ENCODE results near the gene SAXO2. TPM values are rescaled to one million over a fixed set of nuclear protein-coding genes. Genes with fewer than 3 reads are reported as not detected.
"Not testable (repeated sequence)": the region's sequence is repeated elsewhere in the genome, so short reads cannot be mapped to it uniquely, and the experiment has no call there.

SAXO2 gene, protein sequence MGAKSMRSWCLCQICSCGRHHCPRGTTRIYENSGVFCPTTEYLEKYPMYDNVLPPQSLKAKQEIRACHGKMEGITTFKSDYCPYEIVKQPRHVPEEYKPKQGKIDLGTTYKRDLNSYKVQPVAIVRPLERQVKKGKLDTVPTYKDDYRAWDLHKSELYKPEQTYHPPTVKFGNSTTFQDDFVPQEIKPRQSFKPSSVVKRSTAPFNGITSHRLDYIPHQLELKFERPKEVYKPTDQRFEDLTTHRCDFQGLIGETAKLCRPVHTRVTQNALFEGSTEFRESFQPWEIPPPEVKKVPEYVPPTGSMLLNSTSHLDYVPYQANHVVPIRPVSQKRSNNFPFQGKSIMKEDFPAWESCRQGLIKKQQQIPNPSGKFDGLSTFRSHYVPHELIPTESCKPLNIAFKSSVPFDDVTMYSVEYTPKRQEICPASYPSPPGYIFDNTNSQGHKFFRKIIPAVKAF
- 0.12 and 0.49 TPM in 2 replicates for total RNA-seq

DNA sequence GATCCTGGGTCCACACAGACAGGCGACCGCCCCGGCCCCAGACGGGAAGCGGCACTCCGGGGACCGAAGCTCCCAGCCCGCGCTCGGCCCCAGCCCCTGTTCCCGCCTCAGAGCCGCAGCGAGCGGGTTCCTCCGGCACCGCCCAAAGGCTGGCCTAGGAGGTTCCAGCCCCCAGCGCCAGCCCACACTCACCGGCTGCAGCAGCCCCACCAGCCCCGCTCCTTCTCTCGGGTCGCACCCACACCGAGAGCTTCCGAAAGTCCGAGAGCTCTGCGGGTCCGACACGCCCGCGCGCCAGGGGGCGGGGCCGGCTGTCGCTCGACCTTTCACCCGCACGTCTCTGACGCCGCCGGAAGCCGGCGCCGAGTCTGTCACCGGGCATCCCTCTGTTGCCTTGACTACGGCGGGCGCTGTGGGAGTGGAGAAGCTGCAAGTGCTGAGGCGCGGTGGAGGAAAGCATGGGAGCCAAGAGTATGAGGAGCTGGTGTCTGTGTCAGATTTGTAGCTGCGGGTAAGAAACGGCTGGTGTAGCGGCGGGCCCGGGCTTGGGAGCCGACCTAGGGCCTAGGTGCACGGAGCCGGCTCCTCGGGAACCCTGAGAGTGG is at the start of gene SAXO2, which contains the start of gene EFL1:
Gene SAXO2, plus strand, starts transcription at position 397 of the 605 bp plus-strand sequence. Its CDS starts 62 bp downstream, at position 459.
Gene EFL1, minus strand, starts transcription at position 313 of the 605 bp plus-strand sequence. CDS start 956 bp downstream, outside the sequence.
- intact Hi-C loops (cut with micrococcal nuclease): loop anchor here (1.0 to 10.0 kb wide), 9 partner anchors 24 to 1274 kb away; partner anchors contain the start of genes MESD, MEX3B, RAMAC and RPS17

DNA sequence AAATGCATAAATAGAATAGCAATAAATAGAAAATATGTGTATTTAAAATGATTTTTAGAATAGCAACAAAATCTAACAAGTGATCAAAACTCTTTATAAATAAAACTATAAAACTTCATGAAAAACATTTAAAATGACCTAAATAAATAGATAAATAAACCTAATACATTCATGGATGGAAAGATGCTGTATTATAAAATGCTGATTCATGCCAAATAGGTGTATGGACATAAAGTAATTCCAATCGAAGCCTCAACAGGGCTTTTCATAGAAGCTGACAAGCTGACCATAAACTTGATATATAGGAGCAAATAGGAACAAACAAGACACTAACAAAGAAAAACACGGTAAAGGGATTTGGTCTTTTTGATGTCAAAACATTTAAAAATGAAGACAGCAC is 46.5 kb upstream of the SAXO2 start:
- intact Hi-C loops (cut with micrococcal nuclease): not testable (repeated sequence)

DNA sequence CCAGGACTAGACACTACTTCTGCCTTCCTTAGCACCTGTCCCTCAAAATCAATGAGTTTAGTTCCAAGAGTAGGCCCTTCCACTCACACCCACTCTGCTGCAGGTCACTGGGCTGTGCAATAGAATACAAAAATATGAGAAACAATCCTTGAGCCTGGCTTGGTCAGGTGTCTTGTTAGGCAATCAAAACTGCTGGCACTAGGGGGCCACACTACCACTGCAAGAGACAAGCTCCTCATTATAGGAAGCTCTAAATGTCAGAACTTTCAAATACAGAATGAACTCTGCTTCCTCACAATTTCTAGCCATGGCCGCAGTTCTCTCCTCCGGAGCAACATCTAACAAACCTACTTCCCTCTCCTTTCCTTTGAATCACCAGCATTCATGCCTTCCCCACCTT is 41.1 kb upstream of the SAXO2 start:
- intact Hi-C loops (cut with micrococcal nuclease): not testable (repeated sequence)

DNA sequence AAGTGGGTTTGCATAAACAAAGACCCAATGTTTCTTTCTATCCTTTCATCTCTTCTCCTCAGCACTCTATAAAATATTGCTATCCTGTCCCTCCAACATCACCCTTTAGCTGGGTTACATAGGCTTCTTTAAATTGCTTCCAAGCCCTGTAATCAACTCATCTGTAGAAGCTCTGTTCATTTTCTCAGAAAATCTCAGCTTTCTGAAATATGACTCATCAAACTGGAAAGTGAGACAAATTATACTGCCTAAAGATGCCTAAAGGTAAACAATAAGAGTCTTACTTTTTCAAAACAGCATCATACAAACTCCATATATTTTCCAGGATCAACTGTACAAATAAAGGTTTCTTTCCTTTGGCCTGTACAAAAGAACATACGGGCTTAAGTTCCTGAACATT is 33.9 kb upstream of the SAXO2 start:
- intact Hi-C loops (cut with micrococcal nuclease): no loop called here

DNA sequence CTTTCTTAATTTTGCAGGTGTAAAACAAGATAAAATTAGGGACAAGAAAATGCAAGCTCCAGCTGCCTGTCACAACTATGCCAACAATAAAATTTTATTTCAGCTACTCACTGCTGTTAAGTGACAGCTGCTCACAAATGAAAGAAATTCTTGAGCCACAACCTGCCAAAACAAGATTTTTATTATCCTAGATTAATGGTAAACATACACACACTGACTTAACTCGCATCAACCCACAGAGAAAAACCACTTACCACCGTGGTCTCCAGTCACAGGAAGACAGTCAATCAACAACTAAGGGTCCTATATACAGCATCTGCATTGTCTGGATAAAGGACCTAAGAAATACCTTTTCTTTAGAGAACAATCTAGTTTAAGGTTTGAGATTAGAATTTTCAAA is 31.4 kb upstream of the SAXO2 start:
- intact Hi-C loops (cut with micrococcal nuclease): loop anchor here (10.0 kb wide), 1 partner anchor 1874 kb away; no protein-coding TSS in a partner anchor

DNA sequence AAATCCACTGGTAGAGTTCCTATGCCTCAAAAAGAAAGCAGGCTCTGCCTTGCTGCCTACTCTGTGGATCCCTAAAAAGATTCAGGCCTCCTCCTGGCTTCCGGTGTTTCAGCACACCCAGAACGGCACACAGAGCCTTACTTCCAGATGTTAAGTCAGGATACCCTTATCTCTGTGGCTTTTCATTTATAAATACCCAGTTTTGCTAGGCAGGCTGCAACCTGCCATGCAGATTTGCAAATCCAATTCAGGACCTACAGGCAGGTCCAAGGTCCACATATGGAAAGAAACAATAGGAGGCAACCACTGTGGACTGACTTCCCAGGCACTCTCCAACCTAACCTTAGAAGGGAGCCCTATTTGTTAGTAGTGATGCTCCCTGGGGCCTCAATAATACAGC is 30.8 kb upstream of the SAXO2 start:
- intact Hi-C loops (cut with micrococcal nuclease): loop anchor here (10.0 kb wide), 1 partner anchor 1873 kb away; no protein-coding TSS in a partner anchor

DNA sequence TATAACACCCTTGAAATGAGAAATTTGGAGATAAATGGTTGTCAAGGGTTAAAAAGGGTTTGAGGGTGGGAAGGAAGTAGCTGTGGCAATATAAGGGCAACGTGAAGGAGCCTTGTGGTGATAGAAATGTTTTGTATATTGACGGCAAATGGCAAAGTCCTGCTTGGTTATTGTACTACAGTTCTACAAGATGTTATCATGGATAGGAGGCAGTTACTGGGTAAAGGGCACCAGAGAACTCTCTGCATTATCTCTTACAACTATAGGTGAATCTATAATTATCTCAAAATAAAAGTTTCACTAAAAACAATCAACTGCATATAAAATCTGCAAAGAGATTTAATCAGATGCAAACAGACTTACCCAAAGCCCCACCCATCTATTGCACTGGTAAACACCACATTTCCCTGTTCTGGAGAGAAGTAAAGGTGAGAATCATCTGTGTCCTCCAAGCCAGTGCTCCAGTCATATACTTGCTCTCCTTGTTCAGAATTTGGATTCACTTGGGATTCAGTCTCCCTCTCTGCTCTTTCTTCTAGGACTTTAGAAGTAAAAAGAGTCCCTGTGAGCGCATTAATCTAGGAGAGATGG is 24.6 kb upstream of the SAXO2 start:
- intact Hi-C loops (cut with micrococcal nuclease): loop anchor here (10.0 kb wide), 1 partner anchor 1867 kb away; no protein-coding TSS in a partner anchor

DNA sequence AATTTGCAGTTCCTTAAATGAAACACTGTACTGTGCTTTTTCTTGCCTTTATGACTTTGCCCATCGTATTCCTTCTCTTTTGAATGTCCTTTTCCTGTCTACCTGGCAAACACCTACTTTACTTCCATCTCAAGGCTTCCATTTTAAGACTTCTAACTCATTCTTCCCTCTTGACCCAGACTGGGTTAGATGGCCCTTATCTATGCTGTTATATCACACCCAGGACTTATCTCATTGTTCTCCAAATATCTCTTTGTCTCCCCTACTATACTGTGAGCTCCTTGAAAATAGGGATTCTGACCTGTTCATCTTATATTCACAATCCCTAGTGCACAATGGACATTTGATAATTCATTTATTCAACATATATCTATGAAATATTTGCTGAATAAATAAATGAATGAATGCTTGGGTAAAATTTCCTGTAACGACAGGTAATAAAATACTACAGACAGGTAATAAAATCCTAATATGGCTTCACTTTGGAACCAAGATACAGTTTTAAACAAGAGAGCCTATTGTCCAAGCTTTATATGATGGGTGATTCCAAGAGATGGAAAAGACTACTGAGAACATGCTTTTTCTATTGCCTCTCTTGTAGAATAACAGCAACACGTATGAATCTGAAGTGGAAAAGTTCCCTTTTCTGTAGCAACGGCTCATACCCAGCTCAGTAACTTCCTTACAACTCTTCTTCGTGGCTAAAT is 22.8 kb upstream of the SAXO2 start:
- intact Hi-C loops (cut with micrococcal nuclease): loop anchor here (10.0 kb wide), 1 partner anchor 1865 kb away; no protein-coding TSS in a partner anchor

DNA sequence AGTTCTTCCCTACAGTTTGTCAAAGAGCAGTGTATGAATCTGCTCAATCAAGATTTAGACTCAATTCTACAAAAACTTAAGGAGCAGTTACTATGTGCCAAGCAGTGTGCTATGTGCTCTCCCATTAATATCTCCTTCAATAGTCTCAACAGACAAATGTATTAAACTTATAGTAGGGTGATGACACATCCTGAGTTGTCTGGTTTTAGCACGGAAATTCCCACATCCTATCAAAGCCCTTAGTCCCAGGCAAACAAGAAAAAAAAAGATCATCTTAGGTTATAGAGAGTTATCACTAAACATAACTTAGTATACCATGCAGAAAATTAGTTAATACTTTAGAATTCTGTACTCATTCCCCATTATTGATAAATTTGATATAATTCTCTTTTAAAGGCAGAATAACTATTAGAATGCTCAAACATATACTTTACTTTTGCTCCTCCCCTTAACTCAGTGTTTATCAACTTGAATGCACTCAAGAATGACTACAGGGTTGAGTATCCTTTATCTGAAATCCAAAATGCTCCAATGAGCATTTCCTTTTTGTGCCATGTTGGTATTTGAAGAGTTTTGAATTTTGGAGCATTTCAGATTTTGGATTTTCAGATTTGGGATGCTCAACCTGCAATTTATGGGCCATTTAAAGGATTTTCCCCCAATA is 20.6 kb upstream of the SAXO2 start:
- intact Hi-C loops (cut with micrococcal nuclease): not testable (repeated sequence)

DNA sequence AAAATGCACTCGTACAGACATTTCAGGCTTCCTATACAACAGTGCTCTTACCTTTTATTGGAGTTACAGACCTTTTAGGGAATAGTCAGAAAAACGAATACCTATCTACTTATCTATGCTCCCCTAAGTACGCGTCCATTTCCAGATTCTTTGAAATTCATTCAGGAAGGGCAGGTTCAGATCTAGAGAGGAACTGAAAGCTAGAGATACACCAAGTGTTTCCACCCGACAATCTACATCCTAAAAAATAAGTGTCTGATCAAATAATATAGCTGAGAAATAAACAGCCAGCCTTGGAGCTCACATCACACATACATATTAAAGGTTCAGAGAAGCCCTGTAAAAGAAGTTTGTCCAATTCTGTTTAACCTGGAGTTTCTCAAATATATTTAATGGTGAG is 19.0 kb upstream of the SAXO2 start:
- intact Hi-C loops (cut with micrococcal nuclease): not testable (repeated sequence)

DNA sequence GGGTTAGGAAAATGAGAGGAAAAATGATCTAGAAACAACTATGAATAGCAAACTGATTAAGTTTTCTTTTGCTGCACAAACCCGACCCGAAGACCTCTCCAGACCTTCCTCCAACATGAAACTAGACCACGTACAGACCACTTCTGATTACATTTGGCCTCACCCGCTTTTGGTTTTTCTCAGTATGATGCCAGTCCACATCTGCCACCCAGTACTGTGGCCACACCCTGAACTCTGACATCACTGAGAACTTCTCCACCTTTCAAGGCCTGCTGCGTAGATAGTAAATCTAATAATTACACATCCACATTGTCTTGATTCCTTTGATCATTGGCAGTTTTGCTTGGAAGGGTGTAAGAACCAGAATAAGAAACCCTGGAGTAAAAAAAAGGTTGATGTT is 16.7 kb upstream of the SAXO2 start:
- intact Hi-C loops (cut with micrococcal nuclease): not testable (repeated sequence)

DNA sequence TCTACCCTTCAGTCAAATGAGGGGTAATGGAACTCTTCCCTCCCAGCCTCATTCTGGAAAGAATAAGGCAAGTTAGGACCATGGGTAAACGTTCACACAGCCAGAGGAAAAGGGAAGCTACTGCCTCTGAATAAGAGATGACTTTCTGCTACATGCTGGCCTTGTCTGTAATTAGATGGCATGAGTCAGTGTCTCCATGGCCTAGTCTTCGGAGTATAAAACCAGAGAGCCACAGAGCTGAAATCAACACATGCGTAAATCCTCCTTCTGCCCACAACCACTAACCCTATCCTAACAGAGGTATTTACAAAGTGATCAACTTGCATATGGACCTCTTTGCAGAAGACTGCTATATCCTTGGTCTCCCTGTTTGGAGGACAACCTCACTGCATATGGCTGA is 14.4 kb upstream of the SAXO2 start:
- intact Hi-C loops (cut with micrococcal nuclease): not testable (repeated sequence)

DNA sequence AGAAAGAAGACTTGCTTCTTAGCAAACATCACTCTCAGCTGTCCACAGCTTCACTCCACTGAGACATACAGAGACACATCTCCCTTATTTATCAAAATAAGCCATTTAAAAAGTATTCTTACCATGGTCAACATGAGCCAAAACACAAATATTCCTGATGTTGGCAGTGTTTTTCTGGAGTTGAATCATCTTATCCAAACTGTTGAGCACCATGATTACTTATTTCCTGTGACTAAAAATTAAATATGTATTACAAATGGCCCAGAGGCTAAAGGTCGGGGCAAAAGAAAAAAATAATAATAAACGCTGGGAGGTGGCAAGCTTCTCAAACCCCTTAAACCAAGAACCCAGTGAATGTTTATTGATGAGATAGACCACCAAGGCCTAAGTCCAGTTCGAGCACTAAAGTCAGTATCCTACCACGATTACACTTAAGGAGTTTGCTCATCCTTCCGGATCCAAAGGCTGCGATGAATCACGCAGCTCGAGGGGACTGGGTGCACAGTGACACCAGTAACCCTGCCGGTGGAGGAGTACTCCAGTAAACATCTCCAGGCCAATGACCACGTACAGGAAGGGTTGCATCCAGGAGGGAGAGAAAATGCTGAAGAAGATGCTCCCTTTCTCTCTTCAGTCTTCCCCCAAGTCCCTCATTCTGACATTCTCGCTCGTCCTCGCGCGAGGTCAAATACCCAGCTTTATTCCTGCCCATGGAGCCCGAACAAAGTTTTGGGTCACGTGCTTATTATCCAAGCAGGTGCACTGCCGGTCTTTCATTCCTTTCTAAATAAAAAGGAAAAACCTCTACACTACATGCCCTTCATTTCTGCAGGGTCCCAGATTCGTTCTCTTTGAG is 824 bp upstream of the SAXO2 start:
- intact Hi-C loops (cut with micrococcal nuclease): loop anchor here (1.0 to 10.0 kb wide), 9 partner anchors 25 to 1273 kb away; partner anchors contain the start of genes MESD, MEX3B, RAMAC and RPS17

DNA sequence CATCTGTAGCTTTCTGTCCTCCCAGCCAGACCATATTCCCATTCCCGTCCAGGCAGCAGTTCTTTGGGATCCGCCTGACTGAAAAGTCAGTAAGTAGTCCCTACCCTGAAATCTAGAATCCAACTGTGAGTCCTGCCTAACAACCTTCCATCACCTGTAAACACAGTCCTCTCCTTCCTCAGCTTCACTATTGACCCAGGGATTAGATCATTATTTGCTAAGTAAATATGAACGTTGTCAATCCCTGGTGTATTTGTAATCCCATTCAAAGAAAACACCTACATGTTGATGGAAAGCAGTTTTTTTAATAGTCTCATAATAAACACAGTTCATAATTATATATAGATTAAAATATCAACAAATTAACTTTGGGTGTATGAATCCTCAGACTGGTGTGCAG is 732 bp downstream of the SAXO2 start:
- intact Hi-C loops (cut with micrococcal nuclease): loop anchor here (2.0 to 10.0 kb wide), 7 partner anchors 23 to 1275 kb away; partner anchors contain the start of genes MESD, RAMAC and STARD5

DNA sequence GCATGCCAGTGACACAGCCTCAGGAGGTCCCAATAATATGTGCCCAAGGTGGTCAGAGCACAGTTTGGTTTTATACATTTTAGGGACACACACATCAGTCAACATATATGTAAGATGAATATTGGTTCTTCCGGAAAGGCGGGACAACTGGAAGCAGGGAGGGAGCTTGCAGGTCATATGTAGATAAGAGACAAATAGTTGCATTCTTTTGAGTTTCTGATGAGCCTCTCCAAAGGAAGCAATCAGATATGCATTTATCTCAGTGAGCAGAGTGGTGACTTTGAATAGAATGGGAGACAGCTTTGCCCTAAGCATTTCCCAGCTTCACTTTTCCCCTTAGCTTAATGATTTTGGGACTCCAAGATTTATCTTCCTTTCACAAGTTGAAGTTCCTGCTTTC is 4.5 kb downstream of the SAXO2 start:
- intact Hi-C loops (cut with micrococcal nuclease): loop anchor here (10.0 kb wide), 1 partner anchor 942 kb away; the partner anchor contains the start of gene STARD5

DNA sequence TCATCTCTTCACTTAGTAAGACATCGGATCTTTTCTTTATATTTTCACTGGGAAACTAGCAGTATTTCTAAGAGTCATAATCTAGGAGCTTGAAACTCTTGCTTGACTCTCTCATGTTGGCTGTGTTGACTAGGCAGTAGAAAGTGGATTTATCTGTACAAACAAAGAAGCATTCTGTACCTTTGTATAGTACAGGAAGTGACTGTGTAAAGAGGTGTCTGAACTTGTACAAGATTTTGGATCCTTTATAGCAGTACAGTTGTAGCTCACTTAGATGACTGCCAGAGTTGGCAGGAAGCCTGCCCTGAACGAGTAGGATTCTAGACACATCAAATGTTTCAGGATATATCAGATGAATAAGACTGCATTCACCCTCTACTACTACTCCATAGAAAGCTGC is 5.8 kb downstream of the SAXO2 start:
- intact Hi-C loops (cut with micrococcal nuclease): loop anchor here (10.0 kb wide), 1 partner anchor 944 kb away; the partner anchor contains the start of gene STARD5

DNA sequence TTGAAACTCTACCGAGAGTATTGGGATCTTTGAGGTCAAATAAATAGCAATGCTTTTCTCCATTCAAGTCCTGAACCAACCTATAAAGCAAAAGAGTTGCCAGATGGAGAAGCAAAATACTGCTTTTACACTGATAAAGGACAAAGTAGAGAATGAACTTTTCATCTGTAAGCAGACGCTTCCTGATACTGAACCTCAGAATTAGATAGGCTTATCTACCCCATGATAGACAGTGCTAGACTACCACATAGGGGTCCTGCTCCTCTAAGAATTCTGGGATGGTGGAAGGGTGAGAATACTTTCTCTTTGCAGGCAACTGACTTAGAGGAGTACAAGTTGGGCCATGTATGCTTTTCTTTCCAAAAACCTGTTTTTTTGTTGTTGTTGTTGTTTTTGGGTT is 9.5 kb downstream of the SAXO2 start:
- intact Hi-C loops (cut with micrococcal nuclease): no loop called here

DNA sequence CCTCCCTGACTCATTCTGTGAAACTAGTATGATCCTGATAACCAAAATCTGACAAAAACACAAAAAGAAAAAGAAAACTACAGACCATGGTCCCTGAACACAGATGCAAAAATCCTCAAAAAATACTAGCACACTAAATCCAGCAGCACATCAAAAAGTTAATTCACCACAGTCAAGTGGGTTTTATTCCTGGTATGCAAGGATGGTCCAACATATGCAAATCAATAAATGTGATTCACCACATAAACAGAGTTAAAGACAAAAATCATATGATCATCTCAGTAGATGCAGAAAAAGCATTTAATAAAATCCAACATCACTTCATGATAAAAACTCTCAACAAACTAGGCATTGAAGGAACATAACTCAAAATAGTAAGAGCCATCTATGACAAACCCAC is 12.8 kb downstream of the SAXO2 start:
- intact Hi-C loops (cut with micrococcal nuclease): no loop called here

DNA sequence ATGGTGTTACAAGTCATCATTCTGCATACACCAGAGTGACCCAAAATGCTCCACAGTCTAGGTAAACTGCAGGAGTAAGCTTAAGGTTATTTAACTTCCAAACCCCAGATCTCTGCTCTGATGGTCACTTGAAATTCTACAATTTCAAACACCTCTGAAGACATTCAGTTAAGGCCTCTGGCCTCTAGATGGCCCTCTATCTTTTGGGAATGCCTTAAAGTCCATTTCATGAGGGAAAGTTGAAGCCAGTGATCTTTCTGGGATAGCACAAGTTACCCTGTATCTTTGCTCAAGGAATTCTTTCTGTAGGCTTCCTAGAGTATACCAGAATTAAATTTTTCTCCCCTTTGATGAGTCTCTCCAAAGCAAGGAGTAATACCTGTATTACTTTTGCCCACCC is 18.7 kb downstream of the SAXO2 start:
- intact Hi-C loops (cut with micrococcal nuclease): not testable (repeated sequence)
